ENCODE measurements around the gene COX10.

Gene COX10

DNA sequence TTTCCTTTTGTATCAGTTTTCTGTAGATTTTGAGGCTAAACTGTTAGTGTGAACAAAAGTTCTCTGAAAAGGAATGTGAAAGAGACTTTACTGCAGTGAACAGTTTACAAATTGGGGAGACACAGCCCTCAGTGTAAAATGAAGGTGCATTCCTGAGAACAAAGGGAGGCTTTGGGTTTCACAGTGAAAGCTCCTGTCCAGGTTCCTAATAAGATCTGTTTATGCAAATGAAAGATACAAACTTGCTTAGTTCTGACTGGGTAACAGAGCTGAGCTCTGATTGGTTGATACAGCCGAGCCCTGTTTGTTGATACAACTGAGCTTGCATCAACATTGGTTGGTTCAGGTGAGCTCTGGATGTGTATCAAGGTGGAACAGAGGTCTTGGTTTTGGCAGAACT is 175.7 kb downstream of the COX10 start:
- TF ChIP-seq, protein P1, sequence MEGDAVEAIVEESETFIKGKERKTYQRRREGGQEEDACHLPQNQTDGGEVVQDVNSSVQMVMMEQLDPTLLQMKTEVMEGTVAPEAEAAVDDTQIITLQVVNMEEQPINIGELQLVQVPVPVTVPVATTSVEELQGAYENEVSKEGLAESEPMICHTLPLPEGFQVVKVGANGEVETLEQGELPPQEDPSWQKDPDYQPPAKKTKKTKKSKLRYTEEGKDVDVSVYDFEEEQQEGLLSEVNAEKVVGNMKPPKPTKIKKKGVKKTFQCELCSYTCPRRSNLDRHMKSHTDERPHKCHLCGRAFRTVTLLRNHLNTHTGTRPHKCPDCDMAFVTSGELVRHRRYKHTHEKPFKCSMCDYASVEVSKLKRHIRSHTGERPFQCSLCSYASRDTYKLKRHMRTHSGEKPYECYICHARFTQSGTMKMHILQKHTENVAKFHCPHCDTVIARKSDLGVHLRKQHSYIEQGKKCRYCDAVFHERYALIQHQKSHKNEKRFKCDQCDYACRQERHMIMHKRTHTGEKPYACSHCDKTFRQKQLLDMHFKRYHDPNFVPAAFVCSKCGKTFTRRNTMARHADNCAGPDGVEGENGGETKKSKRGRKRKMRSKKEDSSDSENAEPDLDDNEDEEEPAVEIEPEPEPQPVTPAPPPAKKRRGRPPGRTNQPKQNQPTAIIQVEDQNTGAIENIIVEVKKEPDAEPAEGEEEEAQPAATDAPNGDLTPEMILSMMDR (conservative IDR thresholded peaks at IDR 0.05; ENCODE audit: low read depth): no peak
- ChIA-PET POLR2A (ENCODE audit: low non-redundant PET) (no interaction called here), CTCF (interaction anchor here (0.5 to 0.7 kb wide), 3 partner anchors 13 to 503 kb away, joined by 3 to 5 read pairs (median 3); no protein-coding TSS in a partner anchor)
- DNase-seq (ENCODE audit: low spot score): no peak
- H3K27ac ChIP-seq: no peak overlapping the region

DNA sequence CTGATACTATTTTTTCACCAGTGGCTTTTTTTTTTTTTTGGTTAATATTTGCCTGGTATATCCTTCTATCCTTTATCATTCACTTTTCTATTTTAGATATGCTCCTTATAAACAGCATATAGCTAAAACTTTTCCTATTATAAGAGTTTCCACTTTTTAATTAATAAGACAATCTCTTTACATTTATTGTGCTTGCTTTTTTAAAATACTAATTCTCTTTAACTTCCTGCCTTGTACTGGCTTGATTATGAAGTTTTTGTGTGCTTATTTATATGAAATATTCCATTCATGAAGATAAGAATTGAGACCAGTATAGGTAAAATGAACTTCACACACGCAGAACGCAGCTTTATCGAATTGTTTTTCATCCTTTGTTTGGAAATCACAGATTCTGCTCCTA is 176.3 kb downstream of the COX10 start:
- no peak for DNase-seq (ENCODE audit: low spot score)
- TF ChIP-seq, protein P1 (conservative IDR thresholded peaks at IDR 0.05; ENCODE audit: low read depth): no peak
- POLR2A ChIA-PET (ENCODE audit: low non-redundant PET): no interaction called here
- CTCF ChIA-PET: interaction anchor here (0.6 kb wide), 2 partner anchors 504 to 1172 kb away, joined by 3 to 4 read pairs; no protein-coding TSS in a partner anchor
- H3K27ac ChIP-seq: no peak overlapping the region
